GM19397 (cell line): ENCODE results near the gene SKIC2.
"Not testable (repeated sequence)": the region's sequence is repeated elsewhere in the genome, so short reads cannot be mapped to it uniquely, and the experiment has no call there.

Source experiments
- ATAC-seq: cut with Tn5 transposase; IDR thresholded peaks from one replicate; pipeline ENCODE4 v1.9.1; 2021; ENCODE audit warnings: mild to moderate bottlenecking, moderate library complexity; ENCODE audit not compliant: unreplicated experiment

Gene SKIC2

DNA sequence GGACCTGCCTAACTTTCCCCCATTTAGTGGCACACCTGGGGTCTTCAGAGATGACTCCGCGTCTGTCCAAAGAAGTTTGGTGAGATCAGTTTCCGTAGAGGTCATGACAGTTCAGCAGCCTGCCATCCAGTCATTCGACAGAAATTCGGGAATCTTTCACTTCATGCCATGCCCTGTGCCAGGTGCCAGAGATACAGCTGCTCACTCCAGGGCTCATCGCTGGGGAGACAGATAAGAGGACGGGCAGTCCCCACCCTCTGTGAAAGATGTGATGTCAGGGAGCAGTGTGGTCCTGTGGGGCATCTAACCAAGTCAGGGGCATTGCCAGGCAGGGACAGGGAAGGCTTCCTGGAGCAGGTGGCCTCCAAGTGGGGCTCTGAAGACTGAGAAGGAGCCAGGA, 44.3 kb downstream of the SKIC2 start:
- ATAC-seq: not testable (repeated sequence)

GRCh38 chr6:32004393-32004792, 45.4 kb downstream of the SKIC2 start:
- not testable (repeated sequence) for ATAC-seq

GRCh38 chr6:32004864-32005537, 46.0 kb downstream of the SKIC2 start:
- not testable (repeated sequence) for ATAC-seq

DNA sequence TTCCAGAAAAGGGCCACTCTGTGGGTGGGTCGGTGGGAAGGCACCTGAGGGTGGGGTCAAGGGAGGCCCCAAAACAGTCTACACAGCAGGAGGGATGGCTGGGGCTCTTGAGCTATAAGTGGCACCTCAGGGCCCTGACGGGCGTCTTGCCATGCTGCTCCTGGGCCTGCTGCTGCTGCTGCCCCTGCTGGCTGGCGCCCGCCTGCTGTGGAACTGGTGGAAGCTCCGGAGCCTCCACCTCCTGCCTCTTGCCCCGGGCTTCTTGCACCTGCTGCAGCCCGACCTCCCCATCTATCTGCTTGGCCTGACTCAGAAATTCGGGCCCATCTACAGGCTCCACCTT, 46.5 kb downstream of the SKIC2 start:
- not testable (repeated sequence) for ATAC-seq

- ATAC-seq: not testable (repeated sequence)
These were observed 47.1 kb downstream of the SKIC2 start for GRCh38 chr6:32005991-32006529.

DNA sequence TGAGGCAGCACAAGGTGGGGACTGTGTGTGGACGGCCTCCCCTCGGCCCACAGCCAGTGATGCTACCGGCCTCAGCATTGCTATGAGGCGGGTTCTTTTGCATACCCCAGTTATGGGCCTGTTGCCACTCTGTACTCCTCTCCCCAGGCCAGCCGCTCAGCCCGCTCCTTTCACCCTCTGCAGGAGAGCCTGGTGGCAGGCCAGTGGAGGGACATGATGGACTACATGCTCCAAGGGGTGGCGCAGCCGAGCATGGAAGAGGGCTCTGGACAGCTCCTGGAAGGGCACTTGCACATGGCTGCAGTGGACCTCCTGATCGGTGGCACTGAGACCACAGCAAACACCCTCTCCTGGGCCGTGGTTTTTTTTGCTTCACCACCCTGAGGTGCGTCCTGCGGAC, 48.1 kb downstream of the SKIC2 start:
- ATAC-seq: not testable (repeated sequence)

DNA sequence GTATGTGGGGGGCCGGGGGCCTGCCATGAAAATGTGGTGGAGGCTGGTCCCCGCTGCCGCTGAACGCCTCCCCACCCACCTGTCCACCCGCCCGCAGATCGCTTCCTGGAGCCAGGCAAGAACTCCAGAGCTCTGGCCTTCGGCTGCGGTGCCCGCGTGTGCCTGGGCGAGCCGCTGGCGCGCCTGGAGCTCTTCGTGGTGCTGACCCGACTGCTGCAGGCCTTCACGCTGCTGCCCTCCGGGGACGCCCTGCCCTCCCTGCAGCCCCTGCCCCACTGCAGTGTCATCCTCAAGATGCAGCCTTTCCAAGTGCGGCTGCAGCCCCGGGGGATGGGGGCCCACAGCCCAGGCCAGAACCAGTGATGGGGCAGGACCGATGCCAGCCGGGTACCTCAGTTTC, 49.1 kb downstream of the SKIC2 start:
- not testable (repeated sequence) for ATAC-seq

- not testable (repeated sequence) for ATAC-seq
These were observed 49.6 kb downstream of the SKIC2 start for GRCh38 chr6:32008616-32009015.

DNA sequence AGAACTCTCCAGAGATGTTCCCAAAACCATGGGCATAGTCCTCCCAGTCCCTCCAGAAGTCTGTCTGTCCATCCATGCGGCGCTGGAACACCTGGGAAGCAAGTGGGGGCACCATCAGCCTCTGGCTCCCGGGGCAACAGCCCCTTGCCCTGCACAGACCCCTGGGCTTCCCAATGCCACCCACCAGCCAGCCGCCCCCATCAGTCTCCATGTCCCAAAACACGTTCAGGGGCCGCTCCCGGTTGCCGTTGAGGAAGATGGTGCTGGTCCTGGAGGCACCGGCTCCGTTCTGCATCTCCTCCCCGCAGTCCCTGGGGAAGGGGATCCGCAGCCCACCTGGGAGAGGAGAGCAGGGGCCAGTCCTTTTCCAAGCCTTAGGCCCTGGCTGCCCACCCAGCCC, 50.6 kb downstream of the SKIC2 start:
- not testable (repeated sequence) for ATAC-seq

DNA sequence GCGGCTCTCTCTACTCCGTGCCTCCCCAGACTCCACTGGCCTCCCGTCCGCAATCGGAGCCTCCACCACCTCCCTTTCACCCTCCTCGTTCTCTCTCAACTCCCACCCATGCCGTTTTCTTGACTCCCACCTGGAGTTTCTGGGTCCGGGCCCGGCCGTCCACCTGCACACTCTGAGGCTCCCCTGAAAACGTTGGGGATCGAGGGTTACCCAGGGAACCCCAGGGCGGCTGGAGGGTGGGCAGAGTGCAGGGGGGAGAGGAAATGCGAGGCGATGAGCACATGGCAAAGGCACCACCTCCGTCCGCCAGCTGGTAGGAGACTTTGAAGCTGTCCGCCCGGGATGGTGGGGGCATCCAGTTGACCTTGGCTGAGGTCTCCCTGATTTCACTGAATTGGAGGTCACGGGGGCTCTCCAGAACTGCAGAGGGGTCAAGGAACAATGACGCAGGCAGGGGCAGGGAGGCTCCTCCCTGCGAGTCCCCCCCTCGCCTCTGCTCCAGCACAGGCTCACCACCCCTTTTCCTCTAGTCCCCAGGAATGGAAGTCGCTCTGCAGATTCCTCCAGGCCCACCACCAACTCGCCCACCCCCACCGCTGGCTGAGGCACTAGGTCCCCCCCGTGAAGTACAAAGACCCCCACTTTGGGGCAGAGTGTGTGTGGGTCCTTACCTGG, 52.0 kb downstream of the SKIC2 start:
- ATAC-seq: not testable (repeated sequence)

- not testable (repeated sequence) for ATAC-seq
These were observed 54.1 kb downstream of the SKIC2 start for GRCh38 chr6:32012941-32013617.

DNA sequence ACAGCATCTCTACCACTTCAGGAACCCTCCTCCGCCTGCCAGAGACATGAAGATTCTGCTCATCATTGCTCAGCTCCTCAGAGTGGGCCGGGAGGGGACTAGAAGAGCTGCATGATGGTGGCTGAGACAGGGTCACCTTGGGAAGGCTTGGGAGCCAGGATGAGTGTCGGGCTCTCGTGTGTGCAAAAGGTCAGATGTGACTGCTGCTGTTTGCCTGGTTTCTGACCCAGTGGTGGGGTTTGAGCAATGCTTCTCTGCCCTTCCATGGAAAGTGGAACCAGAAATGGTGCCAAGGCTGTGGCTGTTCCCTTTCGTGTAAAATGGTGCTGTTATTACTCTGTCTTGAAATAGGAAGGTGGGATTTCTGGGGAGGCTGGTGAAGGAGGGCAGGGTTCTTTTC, 54.8 kb downstream of the SKIC2 start:
- ATAC-seq: not testable (repeated sequence)

GRCh38 chr6:32014547-32014946, 55.6 kb downstream of the SKIC2 start, which contains the start of gene C4B:
TSS of gene C4B (plus strand) at chr6:32014795. CDS start at chr6:32014846, 51 bp downstream.
- ATAC-seq: not testable (repeated sequence)
